Dedifferentiated amniotic fluid mesenchymal stem cell (primary cell): ENCODE measurements around the gene RALB.
A peak's percentile ranks its signal among the peaks of the same experiment; 100 is the strongest.

ENCODE experiments used
- DNase-seq: peaks from one replicate; pipeline ENCODE4 v3.0.0-alpha.2; 2016; ENCODE audit errors: extremely low spot score

Gene RALB

GRCh38 chr2:120338015-120338414 is 85.4 kb downstream of the RALB start:
- no peak for DNase-seq

DNA sequence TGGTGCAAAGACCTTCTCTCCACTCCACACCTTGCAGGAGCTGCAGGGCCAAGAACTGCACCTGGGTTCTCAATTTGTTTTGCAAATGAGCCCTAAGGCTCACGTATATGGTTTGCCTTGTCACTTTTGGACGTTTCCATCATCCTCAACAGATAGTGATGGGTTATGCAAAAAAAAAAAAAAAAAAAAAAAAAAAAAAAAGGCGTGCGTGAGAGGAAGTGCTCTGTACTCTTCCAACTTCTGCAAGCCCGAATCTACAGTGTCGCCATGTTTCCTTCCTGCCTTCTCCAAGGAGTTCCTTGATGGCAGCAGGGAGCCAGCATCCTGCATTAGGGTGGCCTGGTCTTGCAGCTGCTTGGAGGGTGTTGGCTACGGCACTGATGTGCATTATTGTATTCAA is 89.3 kb downstream of the RALB start:
- DNase-seq, result no peak

DNA sequence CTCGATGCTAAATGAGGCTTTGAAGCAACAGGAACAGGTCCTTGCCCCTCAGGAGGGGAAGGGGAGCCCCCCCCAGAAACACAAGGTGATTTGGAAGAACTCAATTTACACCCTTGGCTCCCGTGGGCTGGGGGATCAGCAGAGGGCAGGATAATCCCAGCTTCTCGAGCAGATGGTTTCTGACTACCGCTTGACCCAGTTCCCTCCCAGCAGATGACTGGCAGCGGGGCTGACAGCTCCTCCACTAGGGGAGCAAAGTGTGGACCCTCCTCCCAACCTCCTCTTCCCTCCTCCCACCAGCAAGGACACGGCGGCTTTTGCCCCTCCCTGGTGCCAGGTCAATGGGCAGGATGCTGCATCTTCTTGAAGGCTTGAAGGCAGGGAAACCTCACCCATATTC is 89.8 kb downstream of the RALB start:
- DNase-seq, result no peak

GRCh38 chr2:120343100-120343432 is 90.4 kb downstream of the RALB start:
- no peak for DNase-seq

DNA sequence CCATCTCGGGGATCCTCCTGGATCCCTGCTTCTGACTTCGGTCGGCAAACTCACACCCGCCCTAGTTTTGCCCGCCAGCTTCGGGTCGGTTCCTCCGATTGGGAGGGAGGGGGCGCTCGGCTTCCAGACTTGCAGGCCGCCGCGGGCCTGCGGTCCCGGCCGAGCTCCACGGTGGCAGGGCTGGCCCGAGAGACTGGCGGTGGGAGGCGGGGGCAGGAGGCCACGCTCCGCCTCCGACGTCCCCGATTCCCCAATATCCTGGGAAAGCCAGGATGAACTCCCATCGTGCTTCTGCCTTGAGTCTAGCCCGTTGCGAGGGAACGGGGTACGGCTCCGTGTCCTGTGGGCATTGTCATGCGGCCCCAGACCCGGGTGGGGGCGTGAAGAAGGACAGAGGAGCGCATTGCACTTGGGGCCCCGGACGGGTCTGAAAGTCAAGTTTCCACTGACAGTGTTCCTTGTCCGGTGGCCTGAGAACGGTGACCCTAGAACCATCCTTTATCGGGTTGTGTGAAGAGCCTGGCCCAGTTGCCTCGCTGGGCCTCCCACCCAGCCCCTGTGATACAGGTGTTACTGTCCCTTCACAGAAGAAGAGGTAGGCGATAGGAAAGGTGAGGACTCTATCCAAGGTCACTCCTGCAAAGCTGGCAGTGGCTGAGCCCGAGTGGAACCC is 90.9 kb downstream of the RALB start:
- peak; percentile 81 for DNase-seq
